Thoracic aorta (tissue), 2 donors: ENCODE results near the gene COL20A1. TPM values are rescaled to one million over a fixed set of nuclear protein-coding genes. Genes with fewer than 3 reads are reported as not detected.

ENCODE experiments used
- ATAC-seq: fragments of 150-250 bp; one replicate; pipeline ENCODE4 v1.8.0; 2017; ENCODE audit warnings: low read depth; ENCODE audit not compliant: insufficient number of reproducible peaks, low FRiP score
- DNase-seq: peaks from one replicate; pipeline ENCODE4 v3.0.0-alpha.2; 2020; ENCODE audit warnings: low spot score
- H3K27ac ChIP-seq, 2 donors: fragments of 200-600 bp; sonication (generic); 1 replicate in 1 of 2; 2 replicates in 1 of 2; pipeline ENCODE4 v1.5.1; 2016; ENCODE audit warnings: mild to moderate bottlenecking in 2 of 2, moderate library complexity in 2 of 2
- H3K27me3 ChIP-seq: fragments of 200-600 bp; sonication (generic); replicated peaks from 2 replicates; pipeline ENCODE4 v1.6.0; 2016; ENCODE audit warnings: mild to moderate bottlenecking; ENCODE audit not compliant: insufficient read depth
- H3K36me3 ChIP-seq: fragments of 200-600 bp; sonication (generic); one replicate; pipeline ENCODE4 v1.5.1; 2016
- H3K4me1 ChIP-seq, 2 donors: fragments of 200-600 bp; sonication (generic); 1 replicate in 1 of 2; 2 replicates in 1 of 2; pipeline versions ENCODE4 v1.5.1 to v1.6.0; 2016; ENCODE audit warnings: low read depth in 2 of 2, mild to moderate bottlenecking in 1 of 2; ENCODE audit not compliant: control insufficient read depth in 1 of 2
- H3K4me3 ChIP-seq: fragments of 200-600 bp; sonication (generic); 2 replicates; pipeline ENCODE4 v1.5.1; 2016; ENCODE audit warnings: mild to moderate bottlenecking
- H3K9me3 ChIP-seq: fragments of 200-600 bp; sonication (generic); 2 replicates; pipeline ENCODE4 v1.5.1; 2016
- total RNA-seq, 2 donors: library from RNA; depleted of rRNA; stranded (reverse); fragments of >200 nt; gene quantifications; one replicate each; pipeline versions ENCODE4 v1.1.0 to v1.2.3, GENCODE V29; 2016
- TF ChIP-seq, protein P1 (sequence below): fragments of 200-600 bp; sonication (generic); IDR thresholded peaks from one replicate; pipeline ENCODE4 v1.5.1; 2019; ENCODE audit warnings: antibody characterized with exemption

COL20A1 gene
- total RNA-seq, 2 donors from 2014 or later: not detected

DNA sequence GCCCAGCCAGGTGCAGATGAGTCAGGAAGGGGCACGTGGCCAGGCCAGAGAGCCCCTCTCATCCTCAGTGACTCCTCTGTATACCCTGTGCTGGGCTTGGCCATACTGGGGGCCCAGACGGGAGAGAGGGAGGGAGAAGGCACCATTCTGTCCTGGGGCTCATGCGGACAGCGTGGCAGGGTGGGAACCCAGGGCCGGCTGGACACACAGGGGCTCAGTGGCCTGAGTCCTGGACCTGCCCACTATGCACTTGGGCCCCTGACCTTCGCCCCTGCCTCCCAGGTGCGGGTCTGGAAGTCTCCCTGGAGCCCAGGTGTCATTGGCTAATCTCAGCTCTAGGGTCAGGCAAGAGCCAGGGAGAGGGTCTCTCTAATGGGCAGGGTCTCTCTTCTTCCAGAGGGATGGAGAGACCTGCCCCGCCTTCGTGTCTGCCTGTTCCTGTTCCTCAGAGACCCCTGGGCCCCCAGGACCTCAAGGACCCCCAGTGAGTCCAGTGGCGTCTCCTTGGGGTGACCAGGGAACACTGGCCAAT is 27.7 kb downstream of the COL20A1 start:
- DNase-seq: no peak
- no peak overlapping the region for H3K27ac ChIP-seq
- H3K4me3 ChIP-seq: no peak overlapping the region
- TF ChIP-seq, protein P1, sequence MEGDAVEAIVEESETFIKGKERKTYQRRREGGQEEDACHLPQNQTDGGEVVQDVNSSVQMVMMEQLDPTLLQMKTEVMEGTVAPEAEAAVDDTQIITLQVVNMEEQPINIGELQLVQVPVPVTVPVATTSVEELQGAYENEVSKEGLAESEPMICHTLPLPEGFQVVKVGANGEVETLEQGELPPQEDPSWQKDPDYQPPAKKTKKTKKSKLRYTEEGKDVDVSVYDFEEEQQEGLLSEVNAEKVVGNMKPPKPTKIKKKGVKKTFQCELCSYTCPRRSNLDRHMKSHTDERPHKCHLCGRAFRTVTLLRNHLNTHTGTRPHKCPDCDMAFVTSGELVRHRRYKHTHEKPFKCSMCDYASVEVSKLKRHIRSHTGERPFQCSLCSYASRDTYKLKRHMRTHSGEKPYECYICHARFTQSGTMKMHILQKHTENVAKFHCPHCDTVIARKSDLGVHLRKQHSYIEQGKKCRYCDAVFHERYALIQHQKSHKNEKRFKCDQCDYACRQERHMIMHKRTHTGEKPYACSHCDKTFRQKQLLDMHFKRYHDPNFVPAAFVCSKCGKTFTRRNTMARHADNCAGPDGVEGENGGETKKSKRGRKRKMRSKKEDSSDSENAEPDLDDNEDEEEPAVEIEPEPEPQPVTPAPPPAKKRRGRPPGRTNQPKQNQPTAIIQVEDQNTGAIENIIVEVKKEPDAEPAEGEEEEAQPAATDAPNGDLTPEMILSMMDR: no peak
- H3K27me3 ChIP-seq: no peaks in the 10 kb centered on the region
- ATAC-seq: no peak
- H3K4me1 ChIP-seq: no peaks in the 10 kb centered on the region
- no peaks in the 10 kb centered on the region for H3K36me3 ChIP-seq
- H3K9me3 ChIP-seq: no peaks in the 10 kb centered on the region

DNA sequence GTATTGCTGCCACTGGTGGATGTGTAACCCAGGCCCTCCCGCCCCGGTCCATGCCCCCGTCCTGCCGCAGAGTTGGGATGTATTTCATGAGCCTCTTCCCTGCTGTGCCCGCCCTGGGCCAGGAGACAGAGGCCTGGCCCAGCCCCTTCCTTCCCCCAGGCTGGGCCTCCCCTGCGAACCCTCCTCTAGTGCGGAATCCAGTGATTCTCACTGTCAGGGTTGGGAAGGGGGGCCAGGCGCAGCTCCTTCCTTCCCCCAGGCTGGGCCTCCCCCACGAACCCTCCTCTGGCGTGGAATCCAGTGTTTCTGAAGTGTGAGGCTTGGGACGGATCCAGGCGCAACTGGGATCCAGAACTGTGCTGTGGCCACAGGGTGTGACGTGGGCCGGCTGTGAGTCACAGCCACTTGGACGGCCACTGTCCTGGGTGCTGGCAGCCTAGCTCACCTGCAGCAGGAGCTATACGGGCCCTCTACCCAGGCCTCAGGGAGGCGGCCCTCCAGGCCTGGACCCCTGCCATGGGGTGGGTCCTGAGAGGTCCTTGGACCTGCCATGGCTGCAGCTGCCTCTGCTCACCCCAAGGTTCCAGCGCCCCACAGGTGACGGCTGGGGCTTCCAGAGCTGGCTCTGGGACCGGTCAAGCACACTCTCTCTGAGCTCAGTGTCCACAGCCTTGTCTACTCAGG is 28.3 kb downstream of the COL20A1 start:
- no peak overlapping the region for H3K4me3 ChIP-seq
- TF ChIP-seq, protein P1: no peak
- no peaks in the 10 kb centered on the region for H3K4me1 ChIP-seq
- DNase-seq: no peak
- ATAC-seq: no peak
- H3K27ac ChIP-seq: no peak overlapping the region
- H3K9me3 ChIP-seq: no peaks in the 10 kb centered on the region
- H3K27me3 ChIP-seq: no peaks in the 10 kb centered on the region
- H3K36me3 ChIP-seq: no peaks in the 10 kb centered on the region

DNA sequence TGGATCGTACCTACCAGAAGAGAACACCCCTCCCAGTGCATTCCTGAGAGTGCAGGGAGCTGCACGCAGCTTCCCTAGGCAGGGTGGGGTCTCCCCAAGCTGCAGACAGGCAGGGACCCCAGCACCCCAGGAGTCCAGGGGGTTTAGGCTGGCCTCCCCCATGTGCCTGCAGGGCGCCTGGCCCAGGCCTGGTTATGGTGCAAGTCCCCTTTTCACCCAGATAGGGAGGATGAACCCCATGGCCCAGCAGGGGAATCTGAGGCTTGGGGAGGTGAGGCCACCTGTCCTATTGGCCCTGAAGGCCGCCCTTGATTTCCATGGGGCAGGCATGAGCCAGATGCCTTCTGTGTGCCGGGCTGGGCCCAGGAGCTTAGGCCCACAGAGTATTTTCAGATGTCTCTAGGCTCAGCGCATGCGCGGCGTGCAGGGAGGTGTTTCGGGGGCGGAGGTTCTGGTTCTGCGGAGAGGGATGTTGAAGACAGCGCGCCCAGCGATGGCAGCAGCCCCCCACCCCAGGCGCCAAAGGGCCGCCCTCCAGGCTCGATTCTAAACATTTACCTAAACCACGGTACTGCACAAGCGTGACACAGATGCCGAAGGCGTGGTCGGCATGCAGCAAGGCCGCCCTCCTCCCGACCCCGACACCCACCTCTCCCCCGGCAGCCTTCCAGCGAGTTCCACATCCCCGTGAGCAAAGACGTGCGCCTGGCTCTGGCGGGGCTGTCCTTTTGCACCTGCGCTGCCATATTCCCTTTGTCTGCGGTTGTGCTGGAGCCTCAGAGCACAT is 29.4 kb downstream of the COL20A1 start:
- no peaks in the 10 kb centered on the region for H3K36me3 ChIP-seq
- DNase-seq (no peak), ATAC-seq (no peak)
- no peaks in the 10 kb centered on the region for H3K9me3 ChIP-seq
- no peaks in the 10 kb centered on the region for H3K27me3 ChIP-seq
- H3K4me3 ChIP-seq: no peak overlapping the region
- H3K4me1 ChIP-seq: no peaks in the 10 kb centered on the region
- TF ChIP-seq, protein P1: no peak
- H3K27ac ChIP-seq: no peak overlapping the region

DNA sequence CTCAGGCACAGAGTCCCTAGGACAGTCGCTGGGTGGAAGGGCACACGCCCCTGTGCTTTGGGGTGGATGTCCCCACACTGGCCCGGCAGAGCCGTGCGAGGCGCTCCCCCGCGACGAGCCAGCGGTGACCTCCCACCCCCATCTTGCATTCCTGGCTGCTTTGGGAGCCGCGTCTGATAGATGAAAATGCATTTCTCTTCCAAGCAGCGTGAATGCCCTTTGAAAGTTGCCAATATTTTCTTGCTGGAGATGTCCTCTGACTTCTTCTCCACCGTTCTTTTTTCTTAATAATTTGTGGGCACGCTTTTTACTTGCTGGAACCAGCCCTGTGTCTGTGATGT is 29.9 kb downstream of the COL20A1 start:
- H3K4me1 ChIP-seq: no peaks in the 10 kb centered on the region
- no peaks in the 10 kb centered on the region for H3K27me3 ChIP-seq
- DNase-seq (no peak), ATAC-seq (no peak)
- H3K4me3 ChIP-seq: no peak overlapping the region
- TF ChIP-seq, protein P1: no peak
- H3K36me3 ChIP-seq: no peaks in the 10 kb centered on the region
- no peaks in the 10 kb centered on the region for H3K9me3 ChIP-seq
- no peak overlapping the region for H3K27ac ChIP-seq

DNA sequence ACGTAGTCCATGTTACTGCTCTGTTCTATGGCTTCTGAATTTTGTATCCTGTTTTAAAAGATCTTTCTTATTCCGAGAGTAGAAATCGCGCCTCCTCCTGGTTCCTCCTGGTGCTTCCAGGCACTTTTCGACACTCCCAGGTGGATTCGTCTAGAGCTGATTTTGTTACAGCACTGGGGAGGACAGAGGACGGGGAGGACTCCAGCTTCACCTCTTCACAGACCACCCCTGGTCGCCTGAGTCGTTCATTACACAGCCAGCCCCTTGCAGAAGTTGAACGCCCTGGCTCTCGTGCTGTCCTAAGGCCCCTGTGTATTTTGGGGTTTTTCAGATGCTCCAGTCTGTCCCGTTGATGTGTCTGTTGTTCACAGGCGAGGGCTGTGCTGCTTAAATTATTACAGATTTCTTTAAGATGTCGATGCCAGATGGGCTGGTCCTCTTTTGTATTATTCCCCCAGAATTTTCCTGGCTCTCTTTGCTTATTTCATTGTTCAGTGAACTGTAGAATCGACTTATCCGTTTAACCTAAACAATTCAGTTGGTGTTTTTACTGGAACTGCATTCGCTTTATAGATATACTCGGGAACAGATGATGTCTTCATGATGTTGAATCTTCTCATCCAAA is 30.5 kb downstream of the COL20A1 start:
- Histone ChIP-seq H3K4me3 (no peak overlapping the region), H3K27ac (no peak overlapping the region), H3K36me3 (no peaks in the 10 kb centered on the region), H3K4me1 (no peaks in the 10 kb centered on the region), H3K9me3 (no peaks in the 10 kb centered on the region), H3K27me3 (no peaks in the 10 kb centered on the region)
- ATAC-seq (no peak), DNase-seq (no peak)
- TF ChIP-seq, protein P1: no peak
